BLaER1 (cell line): Measurements from ENCODE around the gene ZNF546.
A peak's percentile ranks its signal among the peaks of the same experiment; 100 is the strongest.
"Not testable (repeated sequence)": the region's sequence is repeated elsewhere in the genome, so short reads cannot be mapped to it uniquely, and the experiment has no call there.

Experiments
- H3K27ac ChIP-seq: shearing (Covaris generic); formaldehyde crosslinking; 2 replicates; pipeline ENCODE4 v1.8.1; 2022
- H3K27me3 ChIP-seq: shearing (Covaris generic); formaldehyde crosslinking; 2 replicates; pipeline ENCODE4 v1.8.1; 2022
- H3K36me3 ChIP-seq: shearing (Covaris generic); formaldehyde crosslinking; 2 replicates; pipeline ENCODE4 v1.8.1; 2022
- H3K4me1 ChIP-seq: shearing (Covaris generic); formaldehyde crosslinking; 2 replicates; pipeline ENCODE4 v1.8.1; 2022
- H3K4me2 ChIP-seq: shearing (Covaris generic); formaldehyde crosslinking; 2 replicates; pipeline ENCODE4 v1.8.1; 2022
- H3K4me3 ChIP-seq: shearing (Covaris generic); formaldehyde crosslinking; 2 replicates; pipeline ENCODE4 v1.8.1; 2022
- H3K9ac ChIP-seq: shearing (Covaris generic); formaldehyde crosslinking; 2 replicates; pipeline ENCODE4 v1.8.1; 2022
- H3K9me3 ChIP-seq: shearing (Covaris generic); formaldehyde crosslinking; 2 replicates; pipeline ENCODE4 v1.8.1; 2022
- H4K20me1 ChIP-seq: shearing (Covaris generic); formaldehyde crosslinking; 2 replicates; pipeline ENCODE4 v1.8.1; 2022
- Cebpa-rat ChIP-seq: shearing (Covaris generic); IDR thresholded peaks from 2 replicates; pipeline ENCODE4 v1.8.1; 2022

ZNF546 gene

GRCh38 chr19:39996811-39997637, at the start of gene ZNF546:
TSS of gene ZNF546 (plus strand) at chr19:39997060. CDS start at chr19:39998327, 1,267 bp downstream.
- TF ChIP-seq Cebpa-rat = no peak
- Histone ChIP-seq H3K4me1 (peaks cover 19% of the 10 kb centered on the region), H4K20me1 (no peaks in the 10 kb centered on the region), H3K4me2 (peak within 1 kb of the TSS; percentile 93), H3K27ac (peak within 1 kb of the TSS; percentile 92), H3K9ac (peak within 1 kb of the TSS; percentile 88), H3K36me3 (peaks cover 27% of the 10 kb centered on the region), H3K27me3 (no peaks in the 10 kb centered on the region), H3K4me3 (peak within 1 kb of the TSS; percentile 78), H3K9me3 (peaks cover 29% of the 10 kb centered on the region)

GRCh38 chr19:39949026-39949747, 47.7 kb upstream of the ZNF546 start:
- TF ChIP-seq Cebpa-rat = no peak
- H3K4me2 ChIP-seq = no peak overlapping the region
- peaks cover 31% of the 10 kb centered on the region for H3K4me1 ChIP-seq
- H3K4me3 ChIP-seq = no peak overlapping the region
- H3K9ac ChIP-seq = no peak overlapping the region
- no peaks in the 10 kb centered on the region for H3K36me3 ChIP-seq
- H3K27ac ChIP-seq = no peak overlapping the region
- no peaks in the 10 kb centered on the region; the same call in 1 of the 2 replicates for H3K9me3 ChIP-seq
- H4K20me1 ChIP-seq = no peaks in the 10 kb centered on the region
- no peaks in the 10 kb centered on the region for H3K27me3 ChIP-seq

GRCh38 chr19:39951065-39951650, 45.7 kb upstream of the ZNF546 start:
- no peaks in the 10 kb centered on the region for H3K36me3 ChIP-seq
- no peaks in the 10 kb centered on the region for H4K20me1 ChIP-seq
- H3K27me3 ChIP-seq = no peaks in the 10 kb centered on the region
- H3K4me2 ChIP-seq = no peak overlapping the region
- H3K9ac ChIP-seq = no peak overlapping the region
- H3K9me3 ChIP-seq = no peaks in the 10 kb centered on the region; the same call in 1 of the 2 replicates
- H3K27ac ChIP-seq = no peak overlapping the region
- H3K4me1 ChIP-seq = peaks cover 34% of the 10 kb centered on the region
- H3K4me3 ChIP-seq = no peak overlapping the region
- no peak for TF ChIP-seq Cebpa-rat

- no peak overlapping the region for H3K9ac ChIP-seq
- no peaks in the 10 kb centered on the region for H4K20me1 ChIP-seq
- H3K9me3 ChIP-seq = no peaks in the 10 kb centered on the region; the same call in 1 of the 2 replicates
- no peaks in the 10 kb centered on the region for H3K36me3 ChIP-seq
- no peak overlapping the region for H3K27ac ChIP-seq
- H3K4me2 ChIP-seq = peak overlapping the region; percentile 85; the same call in 1 of the 2 replicates
- no peak overlapping the region for H3K4me3 ChIP-seq
- no peak for TF ChIP-seq Cebpa-rat
- H3K27me3 ChIP-seq = no peaks in the 10 kb centered on the region
- peaks cover 34% of the 10 kb centered on the region for H3K4me1 ChIP-seq
These were observed 45.2 kb upstream of the ZNF546 start for GRCh38 chr19:39951686-39952085.

GRCh38 chr19:39953915-39954314, 42.9 kb upstream of the ZNF546 start:
- Histone ChIP-seq H3K9me3 (no peaks in the 10 kb centered on the region), H3K27ac (peak overlapping the region; percentile 38; the same call in 1 of the 2 replicates), H3K4me1 (peaks cover 34% of the 10 kb centered on the region), H3K9ac (no peak overlapping the region), H3K36me3 (no peaks in the 10 kb centered on the region), H3K27me3 (no peaks in the 10 kb centered on the region), H3K4me3 (0 out of 2 replicates have a peak overlapping the region, but pooled peaks have one; percentile 34), H3K4me2 (peak overlapping the region; percentile 85), H4K20me1 (no peaks in the 10 kb centered on the region)
- no peak for TF ChIP-seq Cebpa-rat

GRCh38 chr19:39957886-39958285, 39.0 kb upstream of the ZNF546 start:
- not testable (repeated sequence) for H3K9me3 ChIP-seq, H3K27ac ChIP-seq, H4K20me1 ChIP-seq, H3K27me3 ChIP-seq, H3K4me3 ChIP-seq, H3K36me3 ChIP-seq, H3K9ac ChIP-seq, H3K4me2 ChIP-seq
- peaks cover 22% of the 10 kb centered on the region for H3K4me1 ChIP-seq

GRCh38 chr19:39958942-39959341, 37.9 kb upstream of the ZNF546 start:
- H3K36me3 ChIP-seq, H3K4me3 ChIP-seq, H3K9me3 ChIP-seq, H4K20me1 ChIP-seq, H3K27ac ChIP-seq, H3K9ac ChIP-seq, H3K4me2 ChIP-seq, H3K27me3 ChIP-seq: not testable (repeated sequence)
- H3K4me1 ChIP-seq = peaks cover 12% of the 10 kb centered on the region

- H3K4me2 ChIP-seq, H3K36me3 ChIP-seq, H3K4me3 ChIP-seq, H3K27me3 ChIP-seq, H3K4me1 ChIP-seq, H4K20me1 ChIP-seq, H3K27ac ChIP-seq, H3K9ac ChIP-seq, H3K9me3 ChIP-seq: not testable (repeated sequence)
These were observed 37.5 kb upstream of the ZNF546 start for GRCh38 chr19:39959407-39959806.

- Histone ChIP-seq H3K36me3 (no peaks in the 10 kb centered on the region), H3K4me1 (no peaks in the 10 kb centered on the region), H4K20me1 (no peaks in the 10 kb centered on the region), H3K9me3 (no peaks in the 10 kb centered on the region), H3K4me3 (no peak overlapping the region), H3K4me2 (no peak overlapping the region), H3K27ac (no peak overlapping the region), H3K9ac (no peak overlapping the region), H3K27me3 (peaks cover 3% of the 10 kb centered on the region; the same call in 1 of the 2 replicates)
- no peak for TF ChIP-seq Cebpa-rat
These were observed 33.0 kb upstream of the ZNF546 start for GRCh38 chr19:39963898-39964297.

- Histone ChIP-seq H3K9ac (no peak overlapping the region), H3K4me3 (no peak overlapping the region), H3K27ac (no peak overlapping the region), H3K4me1 (peaks cover 14% of the 10 kb centered on the region), H3K4me2 (no peak overlapping the region), H3K9me3 (no peaks in the 10 kb centered on the region), H4K20me1 (peaks cover 4% of the 10 kb centered on the region; the same call in 1 of the 2 replicates), H3K27me3 (no peaks in the 10 kb centered on the region), H3K36me3 (no peaks in the 10 kb centered on the region)
- no peak for TF ChIP-seq Cebpa-rat
These were observed 30.2 kb upstream of the ZNF546 start for GRCh38 chr19:39966617-39967016.
